GM21528 (cell line): ENCODE results near the gene DOP1B.
A peak's percentile ranks its signal among the peaks of the same experiment; 100 is the strongest.
"Not testable (repeated sequence)": the region's sequence is repeated elsewhere in the genome, so short reads cannot be mapped to it uniquely, and the experiment has no call there.

ENCODE experiments used
- ATAC-seq: cut with Tn5 transposase; IDR thresholded peaks from one replicate; pipeline ENCODE4 v1.9.1; 2021; ENCODE audit warnings: mild to moderate bottlenecking, moderate library complexity; ENCODE audit not compliant: unreplicated experiment, low FRiP score

The DOP1B gene

GRCh38 chr21:36132696-36133095 is 23.9 kb upstream of the DOP1B start:
- no peak for ATAC-seq

GRCh38 chr21:36134803-36135390 is 21.7 kb upstream of the DOP1B start, which contains the start of gene CBR3:
CBR3 (plus strand) TSS chr21:36135079; CDS start chr21:36135193, 114 bp downstream.
- no peak for ATAC-seq

- peak; percentile 58 for ATAC-seq
These were observed 21.1 kb upstream of the DOP1B start for GRCh38 chr21:36135391-36136102.

GRCh38 chr21:36139791-36140190 is 16.8 kb upstream of the DOP1B start:
- ATAC-seq, result not testable (repeated sequence)

- peak; percentile 82 for ATAC-seq
These were observed 15.1 kb upstream of the DOP1B start for GRCh38 chr21:36141513-36141925.

GRCh38 chr21:36144233-36144632 is 12.4 kb upstream of the DOP1B start:
- not testable (repeated sequence) for ATAC-seq

- ATAC-seq, result no peak
These were observed 11.4 kb upstream of the DOP1B start for GRCh38 chr21:36145259-36145658.

GRCh38 chr21:36147911-36148310 is 8.7 kb upstream of the DOP1B start:
- no peak for ATAC-seq

- no peak for ATAC-seq
These were observed 7.7 kb upstream of the DOP1B start for GRCh38 chr21:36148886-36149285.

GRCh38 chr21:36149788-36150711 is 6.6 kb upstream of the DOP1B start:
- ATAC-seq, result no peak

- no peak for ATAC-seq
These were observed 853 bp upstream of the DOP1B start for GRCh38 chr21:36155603-36156338.

- peak; percentile 90 for ATAC-seq
These were observed 247 bp upstream of the DOP1B start for GRCh38 chr21:36156339-36156814.

GRCh38 chr21:36159356-36159921 is 2.8 kb downstream of the DOP1B start:
- ATAC-seq, result no peak

- ATAC-seq, result no peak
These were observed 4.2 kb downstream of the DOP1B start for GRCh38 chr21:36160850-36161178.

GRCh38 chr21:36162631-36163030 is 6.0 kb downstream of the DOP1B start:
- ATAC-seq, result no peak

GRCh38 chr21:36163750-36164741 is 7.4 kb downstream of the DOP1B start:
- no peak for ATAC-seq

- no peak for ATAC-seq
These were observed 8.7 kb downstream of the DOP1B start for GRCh38 chr21:36165356-36165755.

GRCh38 chr21:36166705-36167104 is 10.1 kb downstream of the DOP1B start:
- ATAC-seq, result no peak

- ATAC-seq, result no peak
These were observed 10.9 kb downstream of the DOP1B start for GRCh38 chr21:36167541-36167940.
